Stimulated activated CD8-positive, alpha-beta memory T cell treated with anti-CD3 and anti-CD28 coated beads, Interleukin-4, amount 100 ng/mL, for 4 hours (primary cell): Measurements from ENCODE around the gene ALDH1B1.

Experiments used
- DNase-seq, 2 donors: peaks; one replicate each; pipeline ENCODE4 v3.0.0-alpha.2; 2020; ENCODE audit warnings: low read depth in 2 of 2, low spot score in 1 of 2

The ALDH1B1 gene

GRCh38 chr9:38413283-38413682 lies 20.8 kb downstream of the ALDH1B1 start:
- DNase-seq, result no peak

- DNase-seq, result no peak
Measured at GRCh38 chr9:38414040-38414723, 21.7 kb downstream of the ALDH1B1 start.

GRCh38 chr9:38415856-38416255 lies 23.4 kb downstream of the ALDH1B1 start:
- DNase-seq, result no peak

GRCh38 chr9:38416461-38416860 lies 24.0 kb downstream of the ALDH1B1 start:
- no peak for DNase-seq

GRCh38 chr9:38417003-38417945 lies 24.8 kb downstream of the ALDH1B1 start:
- DNase-seq, result no peak

- DNase-seq, result no peak
Measured at GRCh38 chr9:38418366-38418765, 25.9 kb downstream of the ALDH1B1 start.

GRCh38 chr9:38419181-38419580 lies 26.7 kb downstream of the ALDH1B1 start:
- DNase-seq, result no peak

- DNase-seq, result no peak
Measured at GRCh38 chr9:38421498-38422211, 29.2 kb downstream of the ALDH1B1 start.

GRCh38 chr9:38422555-38423260 lies 30.2 kb downstream of the ALDH1B1 start:
- DNase-seq, result no peak

GRCh38 chr9:38423273-38423972 lies 30.9 kb downstream of the ALDH1B1 start:
- DNase-seq, result no peak

- no peak for DNase-seq
Measured at GRCh38 chr9:38423973-38424843, 31.7 kb downstream of the ALDH1B1 start, which contains the start of gene IGFBPL1. IGFBPL1 (minus strand) TSS chr9:38424454; CDS start chr9:38424424, 30 bp downstream.

GRCh38 chr9:38424918-38425317 lies 32.4 kb downstream of the ALDH1B1 start:
- DNase-seq, result no peak

GRCh38 chr9:38428062-38428461 lies 35.6 kb downstream of the ALDH1B1 start:
- no peak for DNase-seq

- DNase-seq, result no peak
Measured at GRCh38 chr9:38431116-38431515, 38.6 kb downstream of the ALDH1B1 start.

GRCh38 chr9:38432922-38433510 lies 40.5 kb downstream of the ALDH1B1 start:
- DNase-seq, result no peak

GRCh38 chr9:38434365-38434764 lies 41.9 kb downstream of the ALDH1B1 start:
- no peak for DNase-seq

GRCh38 chr9:38434853-38435252 lies 42.4 kb downstream of the ALDH1B1 start:
- DNase-seq, result no peak

GRCh38 chr9:38435521-38435920 lies 43.0 kb downstream of the ALDH1B1 start:
- no peak for DNase-seq

GRCh38 chr9:38436708-38437107 lies 44.2 kb downstream of the ALDH1B1 start:
- DNase-seq, result no peak
